Measurements from ENCODE around the gene RBBP7. TPM values are rescaled to one million over a fixed set of nuclear protein-coding genes. Genes with fewer than 3 reads are reported as not detected.

Gene RBBP7
- total and polyA plus RNA-seq, 10 of the 15 experiments (the other 5 are each of a cell fraction or from before 2014, with no cell fraction given) = 95.3 to 277 (median 194) TPM

DNA sequence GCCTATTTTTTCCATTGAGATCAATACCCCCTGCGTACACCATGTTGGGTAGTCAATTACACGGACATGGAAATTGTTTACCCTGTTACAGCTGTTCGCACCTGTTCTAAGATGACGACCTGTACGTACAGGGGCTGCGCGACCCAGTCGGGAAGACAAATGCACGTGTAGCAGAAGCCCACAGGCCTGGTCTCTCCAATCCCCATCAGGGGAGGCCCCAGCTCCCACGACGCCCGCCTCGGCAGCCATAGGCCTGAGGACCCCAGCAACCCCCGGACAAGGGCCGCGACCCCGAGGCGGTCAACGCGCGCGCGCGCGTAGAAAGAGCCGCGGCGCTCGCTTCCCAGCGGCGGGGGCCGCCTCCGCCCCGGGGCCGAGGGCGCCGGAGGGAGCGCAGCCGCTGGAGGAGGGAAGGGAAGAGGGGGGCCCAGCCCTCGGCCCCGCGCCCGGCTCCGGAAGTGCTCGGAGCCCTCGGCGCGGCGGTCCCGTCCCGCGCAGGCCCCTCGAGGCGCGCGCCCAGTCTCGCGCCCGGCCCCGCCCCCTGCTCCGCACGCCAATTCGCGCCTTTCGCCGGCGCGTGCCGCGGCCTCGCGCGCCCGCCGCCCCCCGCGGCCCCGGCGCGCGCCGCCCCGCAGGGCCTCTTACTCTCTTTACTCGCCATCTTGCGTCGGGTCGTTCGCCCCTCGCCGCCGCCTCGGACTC, 618 bp downstream of the RBBP7 start (continued):
- TF ChIP-seq, protein P1, sequence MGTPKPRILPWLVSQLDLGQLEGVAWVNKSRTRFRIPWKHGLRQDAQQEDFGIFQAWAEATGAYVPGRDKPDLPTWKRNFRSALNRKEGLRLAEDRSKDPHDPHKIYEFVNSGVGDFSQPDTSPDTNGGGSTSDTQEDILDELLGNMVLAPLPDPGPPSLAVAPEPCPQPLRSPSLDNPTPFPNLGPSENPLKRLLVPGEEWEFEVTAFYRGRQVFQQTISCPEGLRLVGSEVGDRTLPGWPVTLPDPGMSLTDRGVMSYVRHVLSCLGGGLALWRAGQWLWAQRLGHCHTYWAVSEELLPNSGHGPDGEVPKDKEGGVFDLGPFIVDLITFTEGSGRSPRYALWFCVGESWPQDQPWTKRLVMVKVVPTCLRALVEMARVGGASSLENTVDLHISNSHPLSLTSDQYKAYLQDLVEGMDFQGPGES (IDR thresholded peaks at IDR 0.05) = no peak
- TF ChIP-seq BHLHE40 (IDR thresholded peaks at IDR 0.05; ENCODE audit: borderline replicate concordance in 1 of 2, low read depth in 2 of 2, low read length in 1 of 2) = peak; percentile 1 to 70; a peak in 2 of 4 replicates

DNA sequence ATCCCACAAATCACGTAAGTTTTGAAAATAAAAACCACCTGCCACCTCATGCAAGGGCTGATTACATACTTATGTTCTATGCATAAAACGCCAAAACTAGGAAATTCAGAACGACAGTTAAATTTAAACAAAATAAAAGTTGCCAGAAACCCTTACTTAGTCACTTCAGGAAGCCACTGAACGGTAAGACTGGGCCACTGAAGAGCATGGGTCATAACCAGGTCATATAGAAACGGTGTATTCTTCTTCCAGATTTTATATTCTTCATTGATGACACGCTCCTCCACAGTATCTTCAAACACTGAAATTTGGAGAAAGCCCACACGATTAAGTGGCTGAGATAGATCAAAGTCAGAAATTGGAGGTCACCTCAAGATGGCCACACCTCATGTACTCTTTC, 1.2 kb downstream of the RBBP7 start:
- no peak overlapping the region; the same call in 1 of the 2 replicates for H2AFZ ChIP-seq (ENCODE audit: control insufficient read depth, low read depth, low read length)
- intact Hi-C loops (cut with micrococcal nuclease; ENCODE audit: unreplicated experiment) = no loop called here
- POLR2A ChIA-PET = no interaction called here
- H3K27ac ChIP-seq (ENCODE audit: control insufficient read depth, insufficient read depth) = peak overlapping the region; percentile 50; the same call in 1 of the 2 replicates
- RAD21 ChIA-PET (ENCODE audit: unreplicated experiment) = no interaction called here
- H3K4me3 ChIP-seq = peak overlapping the region; percentile 72
- 0 out of 4 replicates have a peak, but pooled peaks cover 0 to 5% of the 10 kb centered on the region in 2 experiments for H3K36me3 ChIP-seq (ENCODE audit: control insufficient read depth in 2 of 2, insufficient read depth in 2 of 2, low read length in 1 of 2)
- SMC1A ChIA-PET (ENCODE audit: uncharacterized antibody, unreplicated experiment) = no interaction called here
- H3K9me3 ChIP-seq (replicated peaks; ENCODE audit: control insufficient read depth, insufficient read depth, low read length) = no peaks in the 10 kb centered on the region
- H3K27me3 ChIP-seq (replicated peaks in 1 of 2; ENCODE audit: control insufficient read depth in 2 of 2, insufficient read depth in 2 of 2, low read length in 1 of 2) = peaks cover 0 to 6% of the 10 kb centered on the region in 2 experiments; a peak in 1 of 4 replicates
- peaks cover 2% of the 10 kb centered on the region; the same call in 1 of the 2 replicates for H4K20me1 ChIP-seq (ENCODE audit: control insufficient read depth, insufficient read depth)
- no peak for DNase-seq (ENCODE audit: low read depth, low spot score)
- peaks cover 7% of the 10 kb centered on the region for H3K4me1 ChIP-seq (ENCODE audit: control insufficient read depth, insufficient read depth, low read length)
- in situ Hi-C loops (cut with MboI) = no loop called here
- WGBS (ENCODE audit: insufficient coverage, insufficient replicate concordance, low lambda C conversion rate, missing lambda C conversion rate) = 22% methylated on average over 7 of the region's 7 CpGs
- peaks cover 44% of the 10 kb centered on the region for H3K79me2 ChIP-seq (ENCODE audit: control insufficient read depth, insufficient read depth, low read length)
- H3K9ac ChIP-seq (ENCODE audit: control insufficient read depth, insufficient read depth, low read length) = peak overlapping the region; percentile 88
- no peak for TF ChIP-seq ZBTB33 (IDR thresholded peaks at IDR 0.05)
- TF ChIP-seq POU2F2 (IDR thresholded peaks at IDR 0.05; ENCODE audit: borderline replicate concordance, low read depth, low read length) = no peak
- TF ChIP-seq CBX3 (IDR thresholded peaks at IDR 0.05; ENCODE audit: borderline replicate concordance, low read depth) = no peak
- BruUV-seq (replicated peaks) = no TSS peak
- no peak for ATAC-seq
- H3K4me2 ChIP-seq (ENCODE audit: control insufficient read depth, insufficient read depth) = peak overlapping the region; percentile 28
- FAIRE-seq = no peak
- CTCF ChIA-PET = interaction anchor here (0.7 kb wide), 1 partner anchor 14 kb away, joined by 3 read pairs; no protein-coding TSS in a partner anchor

Data from GM12878 (cell line).